NCI-H526 treated with DMSO at 0.1 percent for 48 hours (cell line): ENCODE results near the gene ALK.

Experiments used
- DNase-seq: peaks from one replicate; lab custom pipeline; 2025; lab: John Stamatoyannopoulos, UW

Gene ALK

DNA sequence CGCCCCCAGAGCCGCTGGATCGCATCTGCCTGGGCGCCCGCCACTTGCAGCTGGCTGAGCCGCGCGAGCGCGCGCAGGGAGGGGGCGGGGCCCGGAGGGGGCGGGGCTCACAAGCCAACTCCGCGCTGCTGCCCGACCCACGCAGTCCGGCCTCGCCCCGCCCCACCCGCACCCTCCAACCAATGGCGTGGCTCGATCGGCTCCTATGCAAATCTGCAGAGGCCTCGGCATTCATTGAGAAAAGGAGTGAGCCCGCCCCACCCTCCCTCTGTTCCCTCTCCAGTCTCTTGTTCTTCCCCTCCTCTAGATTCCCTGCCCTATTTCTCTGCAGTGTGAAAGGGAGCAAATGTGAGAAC lies at the start of gene ALK:
TSS of gene ALK (minus strand) at position 27 of the 356 bp plus-strand sequence. CDS start 927 bp downstream, outside the sequence.
- DNase-seq: peak; percentile 87

- DNase-seq: no peak
Measured at GRCh38 chr2:29966266-29966665, 44.9 kb upstream of the ALK start.

DNA sequence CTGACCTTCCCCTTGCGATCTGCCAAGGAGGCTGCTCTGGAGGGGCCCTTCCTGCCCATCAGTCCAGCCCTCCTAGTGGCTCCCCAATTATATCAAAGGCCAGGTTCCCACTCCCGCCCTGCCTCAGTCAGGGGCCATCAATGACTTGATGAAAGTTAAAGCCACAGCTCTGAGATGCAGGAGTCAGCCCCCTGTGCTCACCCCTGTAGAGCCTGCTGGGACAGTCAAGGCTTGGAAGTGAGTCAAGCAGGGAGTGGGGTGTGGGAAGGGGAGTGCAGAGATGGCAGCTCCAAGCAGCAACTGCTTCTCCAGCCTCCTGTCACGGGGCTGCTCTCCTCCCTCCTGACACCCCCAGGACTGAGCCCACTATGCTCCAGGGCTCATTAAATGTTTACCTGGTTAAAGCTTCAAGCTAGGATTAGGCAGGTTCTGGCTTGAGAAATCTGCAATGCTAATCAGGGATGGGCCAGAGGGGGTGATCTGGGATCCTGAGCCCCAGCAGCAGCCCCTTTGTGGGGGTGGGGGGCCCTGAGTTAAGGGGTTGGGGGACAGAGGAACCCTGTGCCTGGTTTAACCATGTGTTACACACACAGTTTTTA lies 42.7 kb upstream of the ALK start:
- no peak for DNase-seq

DNA sequence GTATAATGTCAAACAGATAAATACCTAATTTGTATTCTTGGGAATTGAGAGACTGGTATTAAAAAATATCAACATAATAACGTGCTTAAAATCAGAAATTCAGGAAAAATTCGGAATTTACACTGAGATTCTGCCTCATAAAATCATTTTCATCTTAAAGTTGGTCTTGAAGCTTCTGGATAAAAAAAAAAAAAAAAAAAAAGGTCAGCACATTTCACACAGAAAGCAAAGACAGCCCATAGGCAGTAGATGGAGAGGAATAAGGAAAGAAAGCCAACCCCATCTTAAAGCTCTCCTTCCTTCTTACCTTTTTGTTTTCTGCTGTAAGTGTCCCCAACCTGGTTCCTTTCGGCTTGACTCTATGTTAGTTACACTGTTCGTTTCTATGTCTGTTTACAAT lies 41.5 kb upstream of the ALK start:
- DNase-seq: no peak

- DNase-seq: no peak
Measured at GRCh38 chr2:29954316-29954715, 32.9 kb upstream of the ALK start.

DNA sequence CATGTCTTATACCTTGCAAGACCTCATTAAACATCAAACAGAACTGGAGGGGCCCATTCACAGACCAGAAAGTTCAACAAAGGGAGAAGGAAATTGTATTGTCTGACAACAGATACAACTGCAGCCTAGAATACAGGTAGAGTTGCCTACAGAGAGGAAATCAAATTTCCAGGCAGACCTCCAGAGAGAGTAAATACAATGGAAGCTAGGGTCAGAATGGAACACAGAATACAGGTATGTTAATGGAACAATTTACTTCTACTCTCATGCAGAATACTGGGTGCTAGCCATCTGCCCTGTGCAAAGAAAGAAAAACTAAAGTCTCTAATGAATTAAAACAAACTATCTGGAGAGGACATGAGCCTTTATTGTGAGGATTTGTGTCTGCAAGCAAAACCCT lies 31.6 kb upstream of the ALK start:
- no peak for DNase-seq

- no peak for DNase-seq
Measured at GRCh38 chr2:29951576-29951975, 30.2 kb upstream of the ALK start.

DNA sequence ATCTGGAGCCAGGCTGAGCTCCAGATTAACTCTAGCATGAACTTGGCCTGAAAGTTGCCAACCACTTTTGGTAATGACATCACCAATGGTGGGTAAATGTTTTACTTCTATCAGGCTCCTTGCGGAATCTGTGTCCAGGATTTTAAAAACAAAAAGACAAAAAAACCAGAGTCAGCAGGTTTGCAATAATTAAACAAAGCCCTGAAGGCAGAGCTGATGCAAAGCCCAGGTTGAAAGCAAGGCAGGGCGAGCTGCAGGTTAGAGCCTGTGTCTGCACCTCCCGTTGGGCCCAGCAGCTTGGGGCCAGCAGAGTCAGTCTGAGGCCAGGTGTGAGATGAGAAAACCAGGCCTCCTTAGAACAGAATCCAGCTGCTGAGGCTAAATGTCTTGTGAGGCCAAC lies 29.1 kb upstream of the ALK start:
- no peak for DNase-seq

GRCh38 chr2:29949042-29949441 lies 27.7 kb upstream of the ALK start:
- DNase-seq: no peak

- DNase-seq: no peak
Measured at GRCh38 chr2:29946505-29946904, 25.1 kb upstream of the ALK start.

GRCh38 chr2:29942711-29943110 lies 21.3 kb upstream of the ALK start:
- no peak for DNase-seq

DNA sequence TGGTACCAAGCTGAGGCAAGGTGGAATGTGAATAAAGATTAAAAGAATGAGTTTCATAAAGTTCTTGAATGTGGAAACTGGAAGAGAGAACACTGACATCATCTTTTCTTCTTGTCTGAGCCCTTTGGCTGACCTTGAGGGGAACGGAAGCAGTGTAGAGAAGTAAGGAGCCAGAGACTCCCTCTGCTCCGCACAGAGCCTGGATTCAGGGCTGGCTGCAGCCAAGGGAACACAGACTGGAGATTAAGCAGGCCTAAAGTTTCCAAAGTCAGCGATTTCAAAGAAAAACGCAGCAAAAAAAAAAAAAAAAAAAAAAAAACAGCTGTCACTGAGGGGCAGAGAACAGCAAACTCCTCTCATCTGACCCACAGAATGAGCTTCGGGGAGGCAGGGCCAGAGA lies 19.3 kb upstream of the ALK start:
- no peak for DNase-seq

- no peak for DNase-seq
Measured at GRCh38 chr2:29936020-29936419, 14.6 kb upstream of the ALK start.

DNA sequence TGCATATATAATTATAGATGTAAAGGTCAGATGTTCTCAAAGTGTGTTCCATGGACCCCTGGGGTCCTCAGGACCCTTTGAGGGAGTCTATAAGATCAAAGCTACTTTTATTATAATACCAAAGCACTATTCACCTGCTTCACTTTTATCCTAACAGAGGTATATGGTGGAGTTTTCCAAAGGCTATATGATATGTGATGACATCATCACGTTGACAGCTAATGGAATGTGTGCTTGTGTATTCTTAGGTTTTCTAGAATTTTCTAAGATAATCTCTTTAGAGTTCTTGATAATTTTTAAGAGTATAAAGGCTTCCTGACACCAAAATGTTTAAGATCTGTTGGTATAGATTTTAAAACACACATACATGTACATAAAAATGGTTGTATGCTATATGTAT lies 10.4 kb upstream of the ALK start:
- DNase-seq: no peak

GRCh38 chr2:29923110-29923721 lies 1.8 kb upstream of the ALK start:
- DNase-seq: peak; percentile 31

DNA sequence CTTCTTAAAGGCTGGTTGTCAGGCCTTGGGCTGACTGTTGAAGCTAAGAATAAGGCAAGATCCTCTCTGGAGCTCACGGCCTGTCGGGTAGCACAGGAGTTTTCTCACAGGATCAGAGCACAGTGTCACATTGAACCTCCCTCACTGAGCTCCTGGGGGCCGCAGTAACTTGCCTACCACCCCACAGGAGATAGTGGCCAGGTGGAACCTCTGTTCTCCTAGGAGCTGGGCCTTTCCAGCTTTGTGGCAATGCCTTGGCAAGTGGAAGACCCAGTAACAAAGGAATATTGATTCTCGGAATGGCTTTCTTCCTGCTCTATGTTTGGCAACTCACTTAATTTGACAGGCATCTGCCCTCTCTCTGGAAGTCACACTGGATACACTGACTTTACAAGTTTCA lies 1.2 kb upstream of the ALK start:
- no peak for DNase-seq

DNA sequence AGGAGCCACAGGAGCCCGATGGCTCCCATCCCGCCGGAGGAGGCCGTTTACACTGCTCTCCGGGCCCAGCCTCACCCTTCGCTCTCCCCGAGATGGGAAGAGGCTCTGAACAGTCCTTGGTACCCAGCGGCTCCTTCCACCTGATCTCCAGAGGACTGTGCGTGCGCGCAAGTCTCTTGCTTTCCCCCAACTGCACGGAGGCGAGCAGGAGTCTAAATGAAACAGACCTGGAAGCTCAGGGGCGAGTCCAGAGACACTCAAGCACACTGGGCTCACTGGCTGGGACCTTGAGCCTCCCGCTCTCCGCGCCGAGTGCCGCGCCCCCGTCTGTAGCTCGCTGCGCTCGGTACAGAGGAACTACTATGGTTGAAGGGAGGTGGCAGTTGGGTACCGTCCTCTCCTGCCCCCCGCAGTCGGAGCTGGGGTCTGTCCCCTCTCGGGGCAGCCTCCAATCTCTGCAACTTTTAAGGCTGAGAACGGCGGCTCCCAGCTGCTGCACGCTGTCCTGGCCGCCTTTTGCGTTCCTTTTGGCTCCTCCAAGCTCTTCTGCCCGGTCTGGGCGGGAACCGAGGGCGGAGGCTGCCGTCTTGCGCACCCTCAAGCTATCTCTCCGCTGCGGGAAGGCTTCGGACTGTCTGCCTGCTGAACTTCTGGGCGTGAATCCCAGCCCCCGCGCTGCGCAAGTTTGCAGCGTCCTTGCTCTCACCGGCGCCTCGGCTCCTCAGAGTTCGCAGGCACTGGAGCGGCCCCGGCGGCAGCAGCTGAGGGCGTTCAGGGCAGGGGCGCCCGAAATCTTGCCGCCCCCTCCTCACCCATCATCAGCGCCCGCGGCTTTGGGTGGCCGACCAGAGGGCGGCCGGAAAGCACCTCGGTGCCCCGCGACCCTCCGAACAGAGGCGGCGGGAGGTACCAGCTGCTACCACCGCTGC lies 491 bp downstream of the ALK start:
- DNase-seq: peak; percentile 25

GRCh38 chr2:29920130-29920577 lies 1.2 kb downstream of the ALK start:
- no peak for DNase-seq

- DNase-seq: no peak
Measured at GRCh38 chr2:29918941-29919340, 2.4 kb downstream of the ALK start.

DNA sequence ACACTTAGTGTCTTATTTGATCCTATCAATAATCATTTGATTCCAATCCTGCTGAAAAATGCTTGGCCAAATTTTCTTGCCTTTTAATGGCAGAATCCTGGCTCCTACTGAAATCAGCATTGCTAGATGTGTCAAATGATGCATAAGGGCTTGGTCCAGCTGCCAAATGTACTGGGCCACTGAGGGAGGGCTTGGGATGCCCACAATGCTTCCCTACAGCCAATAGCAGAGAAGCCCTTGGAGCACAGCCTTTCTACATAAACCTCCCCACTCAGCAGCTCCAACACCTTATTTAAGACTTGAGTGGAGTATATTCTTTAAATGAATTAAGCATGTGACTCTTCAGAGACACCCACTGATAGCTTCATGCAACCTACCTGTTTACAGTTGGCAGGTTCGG lies 3.6 kb downstream of the ALK start:
- no peak for DNase-seq

DNA sequence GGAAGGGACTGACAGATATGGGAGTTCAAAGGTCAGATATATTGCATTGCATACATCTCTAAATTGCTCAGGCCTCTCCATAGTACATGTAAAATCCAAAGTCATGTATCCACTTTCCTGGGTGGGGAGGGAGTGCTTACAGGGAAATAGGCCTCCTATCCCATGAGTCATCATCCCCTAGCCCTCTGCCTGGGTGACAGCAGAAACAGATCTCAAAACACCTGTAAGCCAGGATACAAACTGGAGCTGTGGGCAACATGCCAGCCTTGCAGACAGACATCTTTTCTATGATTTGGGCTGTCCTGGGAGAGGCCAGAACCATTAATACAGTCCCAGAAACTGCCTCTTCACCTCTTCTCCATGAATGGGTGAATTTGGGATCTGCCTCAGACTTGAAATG lies 4.8 kb downstream of the ALK start:
- no peak for DNase-seq

DNA sequence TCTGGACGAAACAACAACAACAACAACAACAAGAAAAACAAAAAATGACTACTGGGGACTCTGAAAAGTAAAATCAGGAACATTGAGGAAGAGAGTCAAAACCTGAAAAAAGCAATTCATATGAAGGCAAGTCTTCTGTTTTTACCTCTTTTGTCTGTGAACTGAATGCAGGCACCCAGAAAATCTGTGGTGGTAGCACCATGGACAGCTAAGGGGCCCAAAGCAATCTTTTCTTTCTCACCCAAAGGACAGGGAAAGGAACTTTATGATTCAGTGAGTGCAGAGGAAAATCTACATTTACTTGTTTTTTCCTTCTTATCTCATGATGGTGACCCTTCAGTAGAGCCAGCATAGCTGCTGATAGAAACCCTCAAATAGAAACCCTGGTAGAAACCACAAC lies 10.4 kb downstream of the ALK start:
- no peak for DNase-seq

DNA sequence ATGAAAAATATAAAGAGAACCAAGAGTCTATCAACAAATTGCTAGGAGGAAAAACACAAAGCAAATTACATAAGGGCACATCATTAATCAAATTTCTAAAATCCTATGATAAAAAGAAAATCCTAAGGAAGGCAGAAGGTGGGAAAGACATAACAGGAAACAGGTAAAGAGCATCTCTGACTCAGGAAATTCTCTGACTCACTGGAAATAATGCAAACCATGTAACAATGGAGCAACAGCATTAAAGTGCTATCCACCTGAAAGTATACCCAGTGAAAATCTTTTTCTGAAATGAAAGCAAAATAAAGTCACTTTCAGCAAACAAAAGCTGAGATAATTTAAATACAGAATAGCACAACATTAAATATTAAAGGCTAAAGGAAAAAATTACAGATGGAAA lies 10.9 kb downstream of the ALK start:
- DNase-seq: no peak
